Mesenchymal stem cell (in vitro differentiated cells and primary cell): ENCODE measurements around the gene GSTO1.
A peak's percentile ranks its signal among the peaks of the same experiment; 100 is the strongest.

ENCODE experiments used
- DNase-seq: peaks from one replicate; pipeline ENCODE4 v3.0.0-alpha.2; 2013
- H2AFZ ChIP-seq: one replicate; pipeline ENCODE4 v1.6.1; 2013; ENCODE audit warnings: low read depth, mild to moderate bottlenecking, control low read depth, inconsistent platforms, low read length, moderate library complexity
- H2AK5ac ChIP-seq: 2 replicates; pipeline ENCODE4 v1.6.1; 2013; ENCODE audit warnings: low read length, moderate library complexity, mild to moderate bottlenecking, inconsistent platforms; ENCODE audit not compliant: severe bottlenecking
- H2BK120ac ChIP-seq: one replicate; pipeline ENCODE4 v1.6.1; 2013; ENCODE audit warnings: low read depth, mild to moderate bottlenecking, inconsistent platforms, low read length, moderate library complexity
- H2BK12ac ChIP-seq, 2 experiments: one replicate each; pipeline ENCODE4 v1.6.1; 2013; ENCODE audit warnings: inconsistent platforms in 2 of 2, low read length in 2 of 2, mild to moderate bottlenecking in 2 of 2, moderate library complexity in 2 of 2, control low read depth in 1 of 2
- H2BK15ac ChIP-seq: one replicate; pipeline ENCODE4 v1.6.1; 2013; ENCODE audit warnings: mild to moderate bottlenecking, low read depth, inconsistent platforms; ENCODE audit not compliant: poor library complexity, severe bottlenecking
- H2BK5ac ChIP-seq: 2 replicates; pipeline ENCODE4 v1.6.1; 2013; ENCODE audit warnings: low read depth, mild to moderate bottlenecking, low read length, control low read depth, inconsistent platforms; ENCODE audit not compliant: poor library complexity, severe bottlenecking
- H3K14ac ChIP-seq, 2 experiments: one replicate each; pipeline ENCODE4 v1.6.1; 2013; ENCODE audit warnings: inconsistent platforms in 2 of 2, low read length in 2 of 2, control low read depth in 1 of 2, mild to moderate bottlenecking in 1 of 2, moderate library complexity in 1 of 2
- H3K18ac ChIP-seq, 2 experiments: one replicate each; pipeline ENCODE4 v1.6.1; 2013; ENCODE audit warnings: inconsistent platforms in 2 of 2, low read length in 2 of 2, control low read depth in 1 of 2, low read depth in 1 of 2, mild to moderate bottlenecking in 1 of 2
- H3K23ac ChIP-seq, 2 experiments: one replicate each; pipeline ENCODE4 v1.6.1; 2013; ENCODE audit warnings: inconsistent platforms in 2 of 2, low read length in 2 of 2, mild to moderate bottlenecking in 2 of 2, moderate library complexity in 2 of 2, control low read depth in 1 of 2
- H3K27ac ChIP-seq: 2 replicates; pipeline ENCODE4 v1.5.1; 2013; ENCODE audit warnings: mild to moderate bottlenecking, moderate library complexity, low read length, control low read depth, inconsistent platforms; ENCODE audit not compliant: poor library complexity, severe bottlenecking
- H3K27me3 ChIP-seq, 2 experiments: 2 replicates each; pipeline versions ENCODE4 v1.6.1 to v1.7.0; 2013; ENCODE audit warnings: low read length in 2 of 2, mild to moderate bottlenecking in 2 of 2, moderate library complexity in 2 of 2, control low read depth in 1 of 2, inconsistent platforms in 1 of 2; ENCODE audit not compliant: control insufficient read depth in 1 of 2, insufficient read depth in 1 of 2
- H3K36me3 ChIP-seq, 2 experiments: 2 replicates each; pipeline versions ENCODE4 v1.6.1 to v1.7.0; 2013; ENCODE audit warnings: low read length in 2 of 2, control low read depth in 1 of 2, inconsistent platforms in 1 of 2, low read depth in 1 of 2, mild to moderate bottlenecking in 1 of 2; ENCODE audit not compliant: insufficient read depth in 2 of 2, control insufficient read depth in 1 of 2
- H3K4ac ChIP-seq, 2 experiments: one replicate each; pipeline ENCODE4 v1.6.1; 2013; ENCODE audit warnings: inconsistent platforms in 2 of 2, low read length in 2 of 2, mild to moderate bottlenecking in 2 of 2, moderate library complexity in 2 of 2, control low read depth in 1 of 2, low read depth in 1 of 2
- H3K4me1 ChIP-seq: 2 replicates; pipeline ENCODE4 v1.6.1; 2013; ENCODE audit warnings: low read depth, low read length, control low read depth; ENCODE audit not compliant: control insufficient read depth, insufficient read depth
- H3K4me2 ChIP-seq: 2 replicates; pipeline ENCODE4 v1.6.1; 2013; ENCODE audit warnings: low read length, mild to moderate bottlenecking, inconsistent platforms; ENCODE audit not compliant: poor library complexity, severe bottlenecking
- H3K4me3 ChIP-seq, 2 experiments: 2 replicates each; pipeline versions ENCODE4 v1.5.1 to v1.7.0; 2013; ENCODE audit warnings: low read length in 2 of 2, mild to moderate bottlenecking in 2 of 2, control low read depth in 1 of 2, low read depth in 1 of 2; ENCODE audit not compliant: insufficient read depth in 1 of 2
- H3K79me1 ChIP-seq: replicated peaks from 2 replicates; pipeline ENCODE4 v1.6.1; 2013; ENCODE audit warnings: mild to moderate bottlenecking, control low read depth, low read length, inconsistent platforms; ENCODE audit not compliant: poor library complexity, severe bottlenecking
- H3K9ac ChIP-seq: 2 replicates; pipeline ENCODE4 v1.7.0; 2013; ENCODE audit warnings: mild to moderate bottlenecking, low read length, moderate library complexity
- H3K9me3 ChIP-seq: 2 replicates; pipeline ENCODE4 v1.7.0; 2013; ENCODE audit warnings: mild to moderate bottlenecking, low read length; ENCODE audit not compliant: control insufficient read depth
- H4K8ac ChIP-seq: one replicate; pipeline ENCODE4 v1.6.1; 2013; ENCODE audit warnings: inconsistent platforms, mild to moderate bottlenecking, low read length, moderate library complexity
- H4K91ac ChIP-seq: one replicate; pipeline ENCODE4 v1.6.1; 2013; ENCODE audit warnings: mild to moderate bottlenecking, low read length, inconsistent platforms
- WGBS: methylation state at CpG from one replicate; pipeline ENCODE4 v1.1.7; 2013; ENCODE audit warnings: mixed read lengths; 5-methylcytosine and 5-hydroxymethylcytosine counted together

Gene GSTO1

DNA sequence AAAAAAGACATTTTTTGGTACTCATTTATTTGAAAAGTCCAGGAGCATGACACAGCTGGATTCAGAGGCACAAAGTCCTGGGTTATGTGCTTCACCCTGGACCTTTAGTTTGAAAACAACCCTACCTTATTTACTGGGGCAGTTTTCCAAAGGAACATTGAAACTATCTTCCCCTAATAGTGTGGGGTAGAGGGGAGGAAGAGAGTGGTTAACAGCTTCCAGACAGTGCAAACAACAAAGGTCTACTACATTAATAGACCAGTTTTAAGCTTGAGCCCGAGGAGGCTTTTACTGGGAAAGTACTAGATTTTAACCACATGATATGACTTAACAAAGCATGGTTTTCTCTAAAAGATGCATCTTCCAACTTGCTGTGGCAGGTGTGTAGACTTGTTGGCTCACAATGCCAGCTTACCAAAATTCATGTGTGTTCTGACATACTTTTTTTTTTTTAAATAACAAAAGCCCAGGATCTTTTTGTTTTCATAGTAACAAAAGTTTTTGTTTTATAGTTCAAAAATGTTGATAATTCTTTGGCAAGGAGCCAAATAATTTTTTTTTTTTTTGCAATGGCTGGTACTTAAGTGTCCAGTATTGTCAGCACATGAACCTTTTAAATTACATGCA is 1.8 kb downstream of the GSTO1 start:
- no peak overlapping the region for H4K91ac ChIP-seq
- peaks cover 4% of the 10 kb centered on the region for H3K79me1 ChIP-seq
- peaks cover 13 to 56% of the 10 kb centered on the region in 2 experiments for H3K36me3 ChIP-seq
- H3K23ac ChIP-seq = no peak overlapping the region
- no peak overlapping the region for H2BK12ac ChIP-seq
- peak overlapping the region in 1 of 2 experiments; percentile 70 for H3K18ac ChIP-seq
- H3K4me3 ChIP-seq = peak overlapping the region in 1 of 2 experiments; percentile 91
- no peak overlapping the region for H2BK15ac ChIP-seq
- H2AK5ac ChIP-seq = peak overlapping the region; percentile 42
- H4K8ac ChIP-seq = no peak overlapping the region
- H3K9ac ChIP-seq = peak overlapping the region; percentile 100
- peak overlapping the region; percentile 49 for H2BK120ac ChIP-seq
- no peaks in the 10 kb centered on the region for H3K27me3 ChIP-seq
- no peak overlapping the region for H3K27ac ChIP-seq
- DNase-seq = peak; percentile 43
- no peak overlapping the region for H3K14ac ChIP-seq
- H3K4ac ChIP-seq = no peak overlapping the region
- H3K9me3 ChIP-seq = no peaks in the 10 kb centered on the region
- no peak overlapping the region for H2BK5ac ChIP-seq
- no peak overlapping the region for H2AFZ ChIP-seq
- no CpG with 5 or more reads among the region's 1 CpG for WGBS
- peaks cover 9% of the 10 kb centered on the region for H3K4me1 ChIP-seq
- H3K4me2 ChIP-seq = peak overlapping the region; percentile 53

DNA sequence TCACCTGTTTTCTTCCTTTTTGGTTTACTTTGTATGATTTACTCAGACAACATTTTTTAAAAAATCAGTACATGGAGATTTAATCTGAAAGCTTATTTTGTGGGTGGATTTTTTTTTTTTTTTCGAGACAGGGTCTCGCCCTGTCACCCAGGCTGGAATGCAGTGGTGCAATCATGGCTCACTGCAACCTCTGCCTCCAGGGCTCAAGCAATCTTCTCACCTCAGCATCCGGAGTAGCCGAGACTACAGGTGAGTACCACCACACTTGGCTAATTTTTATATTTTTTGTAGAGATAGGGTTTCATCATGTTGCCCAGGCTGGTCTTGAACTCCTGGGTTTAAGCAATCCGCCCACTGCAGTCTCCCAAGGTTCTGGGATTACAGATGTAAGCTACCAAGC is 2.5 kb downstream of the GSTO1 start:
- no peak overlapping the region for H3K27ac ChIP-seq
- H4K8ac ChIP-seq = no peak overlapping the region
- H3K36me3 ChIP-seq = peaks cover 21 to 64% of the 10 kb centered on the region in 2 experiments
- no peak overlapping the region for H2BK5ac ChIP-seq
- H3K4me1 ChIP-seq = peaks cover 9% of the 10 kb centered on the region
- no peak overlapping the region for H2BK15ac ChIP-seq
- H2BK12ac ChIP-seq = no peak overlapping the region
- no peak for DNase-seq
- H3K4ac ChIP-seq = no peak overlapping the region
- WGBS = 92% methylated on average over 2 of the region's 5 CpGs
- H3K9me3 ChIP-seq = no peaks in the 10 kb centered on the region
- no peak overlapping the region for H3K14ac ChIP-seq
- peak overlapping the region; percentile 100 for H3K9ac ChIP-seq
- H2AFZ ChIP-seq = no peak overlapping the region
- H3K27me3 ChIP-seq = no peaks in the 10 kb centered on the region
- H4K91ac ChIP-seq = no peak overlapping the region
- H3K18ac ChIP-seq = no peak overlapping the region
- no peak overlapping the region for H2AK5ac ChIP-seq
- peaks cover 12% of the 10 kb centered on the region for H3K79me1 ChIP-seq
- H2BK120ac ChIP-seq = no peak overlapping the region
- H3K23ac ChIP-seq = no peak overlapping the region
- peak overlapping the region in 1 of 2 experiments; percentile 91 for H3K4me3 ChIP-seq
- H3K4me2 ChIP-seq = no peak overlapping the region

- no peak for DNase-seq
- Histone ChIP-seq H4K8ac (no peak overlapping the region), H3K23ac (no peak overlapping the region), H3K4me2 (no peak overlapping the region), H2BK120ac (no peak overlapping the region), H2BK5ac (no peak overlapping the region), H3K4me3 (no peak overlapping the region), H3K79me1 (peaks cover 16% of the 10 kb centered on the region), H3K27me3 (no peaks in the 10 kb centered on the region), H2BK15ac (no peak overlapping the region), H2BK12ac (no peak overlapping the region), H2AK5ac (no peak overlapping the region), H2AFZ (no peak overlapping the region), H4K91ac (peak overlapping the region; percentile 45), H3K18ac (peak overlapping the region in 1 of 2 experiments; percentile 52), H3K36me3 (peaks cover 24 to 73% of the 10 kb centered on the region in 2 experiments), H3K4me1 (peaks cover 10% of the 10 kb centered on the region), H3K14ac (no peak overlapping the region), H3K9ac (peak overlapping the region; percentile 100), H3K27ac (no peak overlapping the region), H3K4ac (no peak overlapping the region), H3K9me3 (no peaks in the 10 kb centered on the region)
- WGBS = 90% methylated on average over 3 of the region's 3 CpGs
These were observed 3.5 kb downstream of the GSTO1 start for GRCh38 chr10:104258209-104258608.

GRCh38 chr10:104259456-104259855 is 4.8 kb downstream of the GSTO1 start:
- Histone ChIP-seq H3K4me3 (no peak overlapping the region), H3K4me1 (peaks cover 8% of the 10 kb centered on the region), H3K4ac (no peak overlapping the region), H3K27ac (peak overlapping the region; percentile 75), H3K9ac (peak overlapping the region; percentile 68), H4K91ac (no peak overlapping the region), H2BK5ac (no peak overlapping the region), H3K27me3 (no peaks in the 10 kb centered on the region), H4K8ac (no peak overlapping the region), H2BK15ac (no peak overlapping the region), H3K14ac (no peak overlapping the region), H2BK12ac (no peak overlapping the region), H3K36me3 (peaks cover 24 to 86% of the 10 kb centered on the region in 2 experiments), H3K23ac (no peak overlapping the region), H2AK5ac (no peak overlapping the region), H2AFZ (no peak overlapping the region), H3K79me1 (peaks cover 16% of the 10 kb centered on the region), H2BK120ac (no peak overlapping the region), H3K4me2 (no peak overlapping the region), H3K18ac (no peak overlapping the region), H3K9me3 (no peaks in the 10 kb centered on the region)
- WGBS = 90% methylated on average over 3 of the region's 3 CpGs
- DNase-seq = no peak
